Omental fat pad (tissue), 4 donors: Measurements from ENCODE around the gene ZNF536. TPM values are rescaled to one million over a fixed set of nuclear protein-coding genes. Genes with fewer than 3 reads are reported as not detected.

Source experiments
- ATAC-seq: fragments of 150-250 bp; one replicate; pipeline ENCODE4 v1.9.1; 2016; ENCODE audit warnings: mild to moderate bottlenecking, moderate library complexity; ENCODE audit not compliant: low FRiP score
- DNase-seq: peaks from one replicate; pipeline ENCODE4 v3.0.0-alpha.2; 2019; ENCODE audit warnings: low spot score
- CTCF ChIP-seq, 3 donors: fragments of 450-650 bp; IDR thresholded peaks; one replicate each; pipeline ENCODE4 v1.5.1; 2016 to 2017; ENCODE audit warnings: antibody characterized with exemption in 3 of 3, mild to moderate bottlenecking in 3 of 3, moderate library complexity in 2 of 3
- total RNA-seq, 4 donors: library from RNA; depleted of rRNA; stranded (reverse); fragments of >200 nt; gene quantifications; one replicate each; pipeline ENCODE4 v1.1.0, GENCODE V29; 2016

The ZNF536 gene
- total RNA-seq, 4 donors from 2014 or later = 0.09 to 1.1 TPM; not detected in 2

GRCh38 chr19:30327331-30327730 lies 44.9 kb upstream of the ZNF536 start:
- no peak for DNase-seq
- no peak for TF ChIP-seq CTCF (IDR thresholded peaks at IDR 0.05)
- no peak for ATAC-seq

GRCh38 chr19:30328096-30328495 lies 44.1 kb upstream of the ZNF536 start:
- TF ChIP-seq CTCF (IDR thresholded peaks at IDR 0.05) = no peak
- ATAC-seq (no peak), DNase-seq (no peak)

- DNase-seq (no peak), ATAC-seq (no peak)
- TF ChIP-seq CTCF (IDR thresholded peaks at IDR 0.05) = no peak
Measured at GRCh38 chr19:30330266-30330665, 41.9 kb upstream of the ZNF536 start.

- ATAC-seq (no peak), DNase-seq (no peak)
- no peak for TF ChIP-seq CTCF (IDR thresholded peaks at IDR 0.05)
Measured at GRCh38 chr19:30332445-30333234, 39.5 kb upstream of the ZNF536 start.

- no peak for TF ChIP-seq CTCF (IDR thresholded peaks at IDR 0.05)
- DNase-seq (no peak), ATAC-seq (no peak)
Measured at GRCh38 chr19:30333291-30334065, 38.7 kb upstream of the ZNF536 start.

GRCh38 chr19:30334841-30335240 lies 37.3 kb upstream of the ZNF536 start:
- no peak for TF ChIP-seq CTCF (IDR thresholded peaks at IDR 0.05)
- no peak for DNase-seq
- no peak for ATAC-seq
